ENCODE data around the gene ADGRV1.
A peak's percentile ranks its signal among the peaks of the same experiment; 100 is the strongest.
"Not testable (repeated sequence)": the region's sequence is repeated elsewhere in the genome, so short reads cannot be mapped to it uniquely, and the experiment has no call there.

ADGRV1 gene

GRCh38 chr5:90947667-90948066 lies 389.1 kb downstream of the ADGRV1 start:
- no peak for DNase-seq (ENCODE audit: low read depth)

GRCh38 chr5:90948969-90949368 lies 390.4 kb downstream of the ADGRV1 start:
- DNase-seq (ENCODE audit: low read depth) = no peak

- DNase-seq (ENCODE audit: low read depth) = no peak
These were observed 391.1 kb downstream of the ADGRV1 start for GRCh38 chr5:90949469-90950358.

- no peak for DNase-seq (ENCODE audit: low read depth)
These were observed 396.5 kb downstream of the ADGRV1 start for GRCh38 chr5:90955001-90955635.

GRCh38 chr5:90956511-90957097 lies 398.0 kb downstream of the ADGRV1 start:
- DNase-seq (ENCODE audit: low read depth) = no peak

GRCh38 chr5:90957906-90958305 lies 399.3 kb downstream of the ADGRV1 start:
- DNase-seq (ENCODE audit: low read depth) = no peak

- DNase-seq (ENCODE audit: low read depth) = no peak
These were observed 400.7 kb downstream of the ADGRV1 start for GRCh38 chr5:90959262-90959661.

- no peak for DNase-seq (ENCODE audit: low read depth)
These were observed 403.9 kb downstream of the ADGRV1 start for GRCh38 chr5:90962481-90962880.

- DNase-seq (ENCODE audit: low read depth) = no peak
These were observed 406.6 kb downstream of the ADGRV1 start for GRCh38 chr5:90965110-90965685.

GRCh38 chr5:90967443-90967842 lies 408.8 kb downstream of the ADGRV1 start:
- DNase-seq (ENCODE audit: low read depth) = no peak

- DNase-seq (ENCODE audit: low read depth) = no peak
These were observed 409.3 kb downstream of the ADGRV1 start for GRCh38 chr5:90967851-90968250.

GRCh38 chr5:90968319-90968718 lies 409.7 kb downstream of the ADGRV1 start:
- DNase-seq (ENCODE audit: low read depth) = peak; percentile 34

GRCh38 chr5:90969945-90970344 lies 411.3 kb downstream of the ADGRV1 start:
- DNase-seq (ENCODE audit: low read depth) = not testable (repeated sequence)

GRCh38 chr5:90981177-90981576 lies 422.6 kb downstream of the ADGRV1 start:
- no peak for DNase-seq (ENCODE audit: low read depth)

GRCh38 chr5:90981821-90982220 lies 423.2 kb downstream of the ADGRV1 start:
- no peak for DNase-seq (ENCODE audit: low read depth)

- no peak for DNase-seq (ENCODE audit: low read depth)
These were observed 424.0 kb downstream of the ADGRV1 start for GRCh38 chr5:90982576-90982975.

- no peak for DNase-seq (ENCODE audit: low read depth)
These were observed 424.6 kb downstream of the ADGRV1 start for GRCh38 chr5:90983148-90983547.

- no peak for DNase-seq (ENCODE audit: low read depth)
These were observed 425.1 kb downstream of the ADGRV1 start for GRCh38 chr5:90983711-90984124.

GRCh38 chr5:90985341-90985740 lies 426.7 kb downstream of the ADGRV1 start:
- DNase-seq (ENCODE audit: low read depth) = no peak

- DNase-seq (ENCODE audit: low read depth) = no peak
These were observed 429.1 kb downstream of the ADGRV1 start for GRCh38 chr5:90987726-90988125.

- DNase-seq (ENCODE audit: low read depth) = no peak
These were observed 432.6 kb downstream of the ADGRV1 start for GRCh38 chr5:90991201-90991600.

GRCh38 chr5:90994796-90995195 lies 436.2 kb downstream of the ADGRV1 start:
- DNase-seq (ENCODE audit: low read depth) = no peak

- no peak for DNase-seq (ENCODE audit: low read depth)
These were observed 437.5 kb downstream of the ADGRV1 start for GRCh38 chr5:90996089-90996488.

Data from fibroblast of gingiva (primary cell).